ENCODE results near the gene CNTN1.
"Not testable (repeated sequence)": the region's sequence is repeated elsewhere in the genome, so short reads cannot be mapped to it uniquely, and the experiment has no call there.

Gene CNTN1

DNA sequence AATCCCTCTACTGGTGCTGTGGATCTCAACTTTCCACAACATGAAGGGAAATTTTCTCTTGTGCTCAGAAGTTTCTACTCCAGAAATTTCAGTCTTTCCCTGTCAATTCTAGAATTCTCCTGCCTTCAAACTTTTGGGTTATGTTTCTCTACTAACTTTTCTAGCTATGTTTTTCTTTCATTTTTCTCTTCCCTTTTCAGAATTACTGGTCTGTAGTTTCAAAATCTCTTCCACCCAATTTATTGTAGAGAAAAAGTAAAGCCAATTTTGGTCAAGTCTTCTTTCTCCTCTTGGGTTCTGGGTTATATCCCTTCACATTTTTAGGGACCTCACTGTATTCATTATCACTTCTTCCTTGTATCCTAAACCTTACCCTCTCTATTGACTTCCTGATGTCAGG lies 18.9 kb downstream of the CNTN1 start:
- no peak for DNase-seq

DNA sequence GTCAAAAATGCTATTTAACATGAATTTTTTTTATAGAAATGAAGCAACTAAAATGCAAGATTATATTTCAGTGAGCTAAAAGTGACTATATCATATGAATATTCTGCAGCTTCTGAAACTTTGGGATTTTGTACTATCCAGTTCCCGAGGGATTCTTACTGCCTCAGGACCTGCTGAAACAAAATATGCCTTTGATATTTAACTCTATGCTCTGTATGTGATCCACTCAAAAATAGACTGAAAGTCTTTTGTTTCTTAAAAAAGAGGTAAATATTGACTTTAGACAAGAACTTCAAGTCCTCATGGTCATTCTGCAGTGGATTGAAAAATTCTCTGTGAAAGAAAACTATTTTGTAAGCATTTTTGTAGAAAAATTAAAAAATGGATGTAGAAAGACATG lies 22.4 kb downstream of the CNTN1 start:
- no peak for DNase-seq

DNA sequence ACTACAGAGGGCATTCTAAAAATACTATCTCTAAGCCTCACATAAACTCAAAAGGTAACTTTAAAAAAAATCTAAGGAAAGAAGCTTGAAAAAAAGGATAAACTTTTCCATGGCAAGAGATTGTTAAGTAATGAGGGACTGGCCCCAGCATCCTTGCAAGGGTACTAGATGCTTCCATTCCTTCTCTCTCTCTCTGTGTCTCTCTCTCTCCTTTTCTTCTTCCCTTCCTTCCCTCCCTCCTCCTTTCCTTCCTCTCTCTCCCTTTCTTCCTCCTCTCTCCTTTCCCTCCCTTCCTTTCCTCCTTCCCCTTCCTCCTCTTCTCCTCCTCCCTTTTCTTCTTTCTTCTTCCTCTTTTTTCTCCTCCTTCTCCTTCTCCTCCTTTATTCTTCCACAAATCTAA lies 23.8 kb downstream of the CNTN1 start:
- no peak for DNase-seq

DNA sequence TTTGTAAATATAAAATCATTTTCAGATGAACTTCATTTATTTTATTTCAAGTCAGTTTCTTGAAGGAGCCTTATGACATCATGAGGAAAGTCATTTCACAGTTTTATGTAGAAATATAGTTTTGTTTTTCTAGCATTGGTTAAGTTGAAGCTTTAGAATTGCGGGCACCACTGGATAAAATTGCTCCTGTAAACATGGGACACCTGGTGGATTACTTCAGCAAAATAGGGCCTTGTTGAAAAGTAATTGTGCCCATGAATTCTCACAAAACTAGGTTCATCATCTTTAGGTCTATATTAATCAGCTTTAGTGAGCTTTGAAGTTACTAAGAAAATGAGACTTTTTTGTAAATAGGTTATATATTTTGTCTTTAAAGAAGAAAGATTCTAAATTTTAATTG lies 25.3 kb downstream of the CNTN1 start:
- DNase-seq = peak in 1 of 2 experiments; percentile 9

DNA sequence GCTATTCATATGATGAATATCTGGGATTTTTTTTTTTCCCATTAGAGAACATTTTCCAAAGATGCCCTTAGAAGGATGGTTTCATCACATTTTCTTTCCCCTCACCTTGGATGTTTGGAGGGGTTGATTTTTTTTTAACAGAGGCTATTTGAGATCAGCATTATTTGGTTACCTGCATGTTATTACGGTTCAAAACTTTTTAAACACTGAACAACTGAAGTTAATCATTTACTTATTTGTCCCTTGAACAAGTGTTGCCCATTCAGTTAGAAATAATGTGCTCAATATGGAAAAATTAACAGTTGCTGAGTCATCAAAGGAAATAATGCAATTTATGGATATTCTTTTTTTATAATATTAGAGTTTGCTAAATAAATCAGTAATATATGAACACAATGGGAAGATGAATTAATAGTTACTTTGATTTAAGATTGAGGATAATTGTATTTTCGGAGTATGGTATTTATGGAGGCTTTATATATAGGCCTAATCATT lies 26.7 kb downstream of the CNTN1 start:
- DNase-seq = no peak

DNA sequence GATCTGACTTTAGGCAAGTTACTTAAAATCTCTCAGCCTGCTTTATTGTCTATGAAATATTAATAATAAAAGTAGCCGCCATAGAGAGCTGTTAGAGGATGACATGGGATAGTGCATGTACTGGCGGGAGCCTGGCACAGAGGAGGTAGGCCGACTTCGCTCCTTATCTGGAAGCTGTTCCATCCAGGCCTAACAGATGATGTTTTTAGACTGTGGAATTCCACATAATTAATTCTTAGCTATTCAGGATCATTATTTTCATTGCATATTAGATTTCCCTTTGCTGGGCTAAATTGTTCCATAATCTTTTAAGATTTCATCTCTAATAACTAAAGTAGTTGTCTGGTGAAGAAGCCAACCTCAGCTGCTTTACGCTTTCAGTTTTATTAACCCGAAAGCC lies 30.8 kb downstream of the CNTN1 start:
- DNase-seq = no peak

DNA sequence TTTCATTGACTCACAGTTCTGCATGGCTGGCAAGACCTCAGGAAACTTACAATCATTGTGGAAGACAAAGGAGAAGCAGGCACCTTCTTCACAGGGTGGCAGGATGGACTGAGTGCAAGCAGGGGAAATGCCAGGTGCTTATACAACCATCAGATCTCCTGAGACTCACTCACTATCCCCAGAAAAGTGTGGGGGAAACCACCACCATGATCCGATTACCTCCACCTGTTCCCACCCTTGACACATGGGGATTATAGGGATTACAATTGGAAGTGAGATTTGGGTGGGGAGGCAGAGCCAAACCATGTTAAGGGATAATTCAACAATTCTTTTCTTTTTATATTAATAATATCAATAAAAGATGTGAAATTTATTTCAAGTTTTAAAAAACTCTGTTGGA lies 34.1 kb downstream of the CNTN1 start:
- no peak for DNase-seq

DNA sequence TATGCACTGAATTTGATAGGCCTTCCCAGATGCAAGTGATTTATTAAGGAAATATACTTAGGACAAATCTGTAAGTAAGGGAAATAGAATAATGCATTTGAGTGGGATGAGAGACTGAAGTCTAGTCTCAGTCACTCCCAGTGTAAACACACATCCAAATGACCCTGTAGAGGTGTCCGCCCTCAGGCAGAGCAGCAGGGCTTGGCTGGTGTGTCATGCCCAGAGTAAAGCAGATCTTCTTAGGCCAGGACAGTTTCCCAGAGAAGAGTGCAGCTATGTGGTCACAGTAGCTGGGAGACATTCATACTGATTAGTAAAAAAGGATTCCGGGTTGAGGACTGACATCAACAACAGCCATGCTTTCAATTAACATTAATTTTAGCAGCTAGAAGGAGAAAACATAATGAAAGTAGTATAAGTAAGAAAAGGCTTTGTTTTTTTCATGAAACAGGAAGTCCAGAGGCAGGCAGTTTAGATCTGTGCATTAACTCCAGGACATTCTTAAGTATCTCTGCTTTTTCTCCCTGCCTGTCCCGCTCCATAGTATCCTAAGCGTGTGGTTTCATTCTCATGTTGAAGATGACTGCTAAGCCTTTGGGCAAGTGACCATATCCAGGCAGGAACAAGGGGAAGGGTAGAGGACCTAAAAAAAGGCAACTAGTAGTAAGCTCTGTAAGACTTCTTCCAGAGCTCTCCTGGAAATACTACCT lies 35.7 kb downstream of the CNTN1 start:
- peak in 1 of 2 experiments; percentile 17 for DNase-seq

DNA sequence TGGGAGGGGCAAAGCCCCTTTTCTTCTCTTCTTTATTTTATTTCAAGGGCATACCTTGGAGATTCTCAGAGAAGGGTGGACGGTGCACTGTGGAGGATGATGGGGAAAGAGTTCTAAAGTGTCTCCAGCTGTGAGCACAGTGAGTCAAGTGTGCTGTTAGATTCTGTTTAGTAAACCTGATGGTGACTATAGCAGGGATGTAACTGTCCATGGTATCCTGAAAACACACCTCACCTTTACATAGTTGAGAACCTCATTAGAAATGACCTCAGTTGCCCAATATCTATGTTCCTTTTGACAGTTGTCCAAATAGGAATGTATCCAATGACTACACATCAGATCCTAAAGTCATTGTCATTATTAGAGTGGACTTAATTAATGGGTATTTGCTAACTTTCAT lies 38.0 kb downstream of the CNTN1 start:
- DNase-seq = no peak

DNA sequence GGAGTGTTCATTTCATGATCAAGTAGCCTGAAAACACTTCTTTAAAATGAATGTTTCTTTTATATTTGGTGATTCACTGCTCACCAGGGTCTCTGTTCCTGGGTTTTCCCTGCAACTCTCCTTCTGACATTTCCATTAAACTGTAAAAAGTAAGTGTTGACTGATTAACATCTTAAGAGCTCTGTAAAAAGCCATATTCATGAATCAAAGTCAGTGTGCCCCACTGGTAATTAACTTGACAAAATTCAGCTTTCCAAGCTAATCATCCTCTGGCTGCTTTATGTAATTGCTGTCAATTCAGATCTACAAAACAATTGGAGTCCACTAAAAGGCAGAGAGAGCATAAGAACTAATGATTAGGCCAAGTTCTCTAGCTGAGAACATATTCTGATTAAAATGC lies 41.6 kb downstream of the CNTN1 start:
- DNase-seq = peak in 1 of 2 experiments; percentile 72

DNA sequence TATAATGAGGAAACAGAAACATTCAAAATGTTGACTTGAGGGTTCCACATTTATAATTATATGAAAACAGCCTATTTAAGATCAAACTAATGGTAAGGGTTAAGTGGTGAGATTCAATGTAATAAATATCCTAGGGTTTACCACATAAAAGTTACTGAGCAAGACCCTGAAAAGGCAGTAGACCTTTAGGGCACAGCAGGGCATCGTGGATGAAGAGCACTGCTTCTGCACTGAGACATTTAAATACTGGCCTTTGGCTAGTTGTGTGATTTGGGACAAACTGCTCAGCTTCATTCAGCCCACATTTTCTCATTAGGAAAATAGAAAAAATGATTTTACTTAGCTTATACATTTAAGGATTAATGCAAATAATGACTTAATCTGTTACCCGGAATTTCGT lies 42.0 kb downstream of the CNTN1 start:
- no peak for DNase-seq

DNA sequence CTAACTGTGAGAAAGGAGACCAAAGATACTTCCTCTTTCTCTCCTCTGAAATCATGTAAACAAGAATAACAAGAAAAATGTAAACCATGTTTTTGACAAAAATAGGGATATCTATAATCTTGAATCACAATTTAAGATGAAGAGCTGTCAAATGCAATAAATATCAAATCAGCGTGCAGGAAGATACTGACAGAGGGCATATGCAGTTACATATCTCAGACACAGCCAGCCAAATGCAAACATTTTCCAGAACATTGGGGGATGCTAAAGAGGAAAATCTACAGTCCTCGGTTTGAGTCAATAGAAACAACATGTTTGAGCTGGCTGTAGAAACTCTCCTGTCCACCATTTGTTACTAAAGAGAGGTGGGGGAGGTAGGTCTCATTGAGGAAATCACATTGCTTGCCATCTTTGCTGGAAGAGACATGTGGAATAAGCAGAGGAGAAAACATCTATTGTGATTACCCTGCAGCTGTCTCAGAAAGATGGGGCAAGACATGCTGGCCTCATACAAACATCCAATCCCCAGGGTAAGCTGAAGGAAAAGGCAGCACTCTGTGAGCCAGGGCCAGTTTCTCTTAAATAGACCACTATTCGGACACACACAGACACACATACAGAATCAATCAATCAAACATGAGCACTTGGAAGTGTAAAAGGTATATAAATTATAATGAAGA lies 43.5 kb downstream of the CNTN1 start:
- no peak for DNase-seq

DNA sequence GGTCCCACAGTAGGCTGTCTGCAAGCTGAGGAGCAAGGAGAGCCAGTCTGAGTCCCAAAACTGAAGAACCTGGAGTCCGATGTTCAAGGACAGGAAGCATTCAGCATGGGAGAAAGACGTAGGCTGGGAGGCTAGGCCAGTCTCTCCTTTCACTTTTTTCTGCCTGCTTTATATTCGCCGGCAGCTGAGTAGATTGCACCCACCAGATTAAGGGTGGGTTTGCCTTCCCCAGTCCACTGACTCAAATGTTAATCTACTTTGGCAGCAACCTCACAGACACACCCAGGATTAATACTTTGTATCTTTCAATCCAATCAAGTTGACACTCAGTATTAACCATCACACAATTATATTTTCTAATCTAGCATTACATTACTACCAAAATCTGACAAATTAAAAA lies 45.2 kb downstream of the CNTN1 start:
- DNase-seq = not testable (repeated sequence)

DNA sequence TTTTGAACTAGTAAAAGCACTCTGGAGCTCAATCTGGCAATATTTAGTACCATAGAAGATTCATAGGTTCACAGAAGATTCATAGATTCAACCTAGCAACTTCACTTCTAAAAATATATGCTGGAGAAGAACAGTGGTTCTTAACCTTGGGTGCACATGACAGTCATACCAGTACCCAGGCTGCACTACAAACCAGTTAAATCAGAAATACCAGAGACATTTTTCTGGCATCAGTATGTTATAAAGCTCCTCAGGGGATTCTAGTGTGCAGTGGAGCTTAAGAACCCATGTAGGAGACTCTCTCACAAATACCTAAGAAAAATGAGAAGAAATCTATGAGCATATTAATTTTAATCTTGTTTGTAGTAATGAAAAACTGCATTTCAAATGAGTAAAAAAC lies 46.6 kb downstream of the CNTN1 start:
- no peak for DNase-seq

DNA sequence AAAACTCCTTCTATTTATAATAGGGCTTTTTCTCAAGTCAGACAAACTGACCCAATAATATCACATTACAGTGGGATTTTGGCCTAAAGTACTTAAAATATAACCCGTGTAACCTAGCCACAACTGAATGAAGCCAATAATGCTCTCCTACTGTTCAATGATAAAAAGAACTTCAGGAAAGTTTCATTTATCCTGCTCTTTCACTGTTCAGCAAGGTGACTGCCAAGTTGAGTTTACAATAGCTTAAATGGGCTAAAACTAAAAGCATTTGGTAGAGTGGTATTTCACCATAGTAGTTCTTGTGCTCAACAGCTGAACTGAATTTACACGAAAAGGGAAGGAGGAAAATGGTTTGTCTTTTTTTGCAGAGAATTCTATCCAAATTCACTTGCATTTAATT lies 49.8 kb downstream of the CNTN1 start:
- no peak for DNase-seq

DNA sequence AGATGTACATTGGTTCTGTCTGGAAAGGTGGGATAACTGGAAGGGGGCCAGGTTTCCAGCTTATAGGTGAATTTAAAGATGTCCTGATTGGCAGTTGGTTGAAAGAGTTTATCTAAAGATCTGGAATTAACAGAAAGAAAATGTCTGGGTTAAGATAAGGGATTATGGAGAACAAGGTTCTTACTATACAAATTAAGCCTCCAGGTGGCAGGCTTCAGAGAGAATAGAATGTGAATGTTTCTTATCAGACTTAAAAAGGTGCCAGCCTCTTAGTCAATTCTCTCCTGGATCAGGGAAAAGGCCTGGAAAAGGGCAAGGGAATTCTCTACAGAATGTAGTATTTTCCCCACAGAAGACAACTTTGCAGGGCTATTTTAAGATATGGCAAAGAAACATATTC lies 53.1 kb downstream of the CNTN1 start:
- no peak for DNase-seq

DNA sequence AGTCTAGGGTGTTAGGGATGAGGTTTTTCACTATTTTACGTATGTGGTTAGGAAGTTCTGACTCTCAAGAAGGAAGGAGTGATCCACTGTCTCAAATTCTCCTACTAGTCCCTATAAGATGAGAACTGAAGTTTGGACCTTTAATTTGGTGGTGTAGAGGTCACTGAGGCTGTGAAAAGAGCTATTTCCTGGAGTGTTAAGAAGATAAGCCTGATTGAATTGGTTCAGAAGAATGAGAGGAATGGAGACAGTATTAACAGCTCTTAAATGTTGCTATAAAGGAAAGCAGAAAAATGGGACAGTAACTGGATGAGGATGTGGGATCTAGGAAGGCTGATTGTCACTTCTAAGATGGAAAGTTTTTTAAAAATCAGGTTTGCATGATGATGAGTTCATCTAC lies 57.6 kb downstream of the CNTN1 start:
- DNase-seq = no peak

DNA sequence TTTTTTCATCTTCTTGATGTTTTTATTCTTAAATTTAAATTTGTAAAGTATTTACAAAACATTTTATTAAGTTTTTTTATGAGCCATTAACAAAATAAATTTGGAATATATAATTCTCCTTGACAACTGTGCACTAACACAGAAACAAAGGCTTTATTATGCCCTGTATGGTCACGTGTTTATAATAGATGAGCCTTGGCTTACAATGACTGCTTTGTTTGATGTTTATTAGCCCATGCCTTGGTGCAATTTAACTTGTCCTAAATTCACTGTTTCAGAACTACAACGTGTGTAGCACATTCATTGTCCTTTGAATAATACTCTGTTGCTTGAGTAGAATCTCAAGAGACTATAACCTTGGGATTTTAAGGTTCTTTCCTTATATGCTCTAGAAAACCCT lies 59.8 kb downstream of the CNTN1 start:
- no peak for DNase-seq

DNA sequence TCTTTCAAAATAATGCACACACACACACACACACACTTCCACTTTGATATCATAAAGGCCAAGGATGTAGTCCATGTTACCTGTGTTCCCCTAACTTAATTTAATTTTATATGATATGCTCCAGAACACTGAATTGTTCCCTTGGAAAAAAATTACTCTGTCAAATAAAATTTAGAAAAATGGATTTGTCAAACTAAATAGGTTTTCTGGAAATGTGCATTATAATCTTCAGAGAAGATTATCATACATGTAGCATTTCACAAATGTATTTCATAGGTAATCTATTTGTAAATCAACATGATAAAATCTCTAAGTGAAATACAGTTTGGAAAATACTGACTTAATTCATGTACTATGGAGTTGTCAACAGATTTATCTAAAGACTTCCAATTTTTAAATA lies 68.6 kb downstream of the CNTN1 start:
- DNase-seq = no peak

DNA sequence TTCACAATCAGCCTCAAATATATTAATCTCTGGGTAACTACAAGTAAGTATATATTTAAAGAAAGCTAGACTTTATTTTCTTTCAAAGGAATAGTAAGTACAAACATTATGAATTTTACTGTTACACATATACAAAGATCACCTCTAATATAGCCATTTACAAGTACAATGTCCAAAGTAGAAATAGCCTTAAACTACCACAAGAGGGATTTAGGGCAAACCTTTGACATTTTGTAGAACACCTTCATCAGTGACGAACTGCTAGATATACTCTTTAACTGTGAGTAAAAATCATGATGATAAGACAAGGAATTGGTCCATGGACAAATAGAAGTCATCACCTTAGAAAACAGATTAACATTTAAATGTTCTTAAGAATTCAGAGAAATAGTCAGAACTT lies 69.8 kb downstream of the CNTN1 start:
- no peak for DNase-seq

DNA sequence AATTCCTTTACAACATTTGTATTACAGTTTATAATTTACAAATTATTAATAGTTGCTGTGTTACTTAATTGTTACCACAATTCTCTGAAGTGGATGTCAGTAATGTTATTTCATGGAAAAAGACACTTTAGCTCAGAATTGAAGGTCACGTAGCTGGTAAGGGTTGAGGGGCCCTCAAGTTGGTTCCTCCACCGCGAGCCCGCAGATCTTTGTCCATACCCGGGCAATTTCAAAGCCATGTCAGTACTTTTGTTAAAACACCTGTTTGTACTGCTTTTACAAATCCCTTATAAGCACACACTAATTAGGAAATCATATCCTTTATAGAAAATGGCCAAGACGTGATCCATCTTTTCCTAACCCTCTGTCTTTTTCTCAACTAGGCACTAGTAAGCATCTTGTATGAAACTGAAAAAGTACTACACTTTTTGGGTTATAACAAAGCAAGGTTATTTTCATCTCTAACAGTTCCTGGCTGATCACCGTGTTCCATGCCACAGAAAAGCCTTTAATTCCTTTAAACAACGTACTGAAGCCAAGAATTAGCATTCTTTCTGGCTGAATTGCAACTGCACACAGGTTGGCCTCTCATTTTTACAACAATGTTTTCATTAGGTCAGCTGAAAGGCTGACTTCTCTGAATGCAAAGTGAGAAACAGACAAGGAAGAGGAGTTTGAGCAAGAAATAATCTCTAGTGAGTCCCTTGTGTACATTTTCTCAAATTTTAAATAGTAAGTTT lies 76.1 kb downstream of the CNTN1 start:
- DNase-seq = no peak

DNA sequence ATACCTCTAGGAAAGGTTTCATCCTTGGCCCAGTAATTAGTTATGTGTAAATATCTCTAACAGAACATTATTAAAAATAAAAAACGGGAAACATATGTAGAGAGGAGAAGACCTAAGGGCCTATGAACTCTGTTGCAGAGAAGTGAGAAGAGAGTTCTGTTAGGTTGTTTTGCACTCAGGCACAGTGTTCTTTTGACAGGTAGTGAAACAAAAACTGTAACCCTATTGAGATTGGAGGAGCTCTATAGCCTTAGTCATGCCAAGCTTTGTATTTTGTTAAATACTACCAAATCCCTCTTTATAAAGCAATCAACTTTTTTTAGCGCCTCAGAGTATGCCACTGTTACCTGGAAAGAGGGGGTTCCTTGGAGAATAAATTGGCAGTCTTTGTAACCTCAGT lies 77.6 kb downstream of the CNTN1 start:
- no peak for DNase-seq

DNA sequence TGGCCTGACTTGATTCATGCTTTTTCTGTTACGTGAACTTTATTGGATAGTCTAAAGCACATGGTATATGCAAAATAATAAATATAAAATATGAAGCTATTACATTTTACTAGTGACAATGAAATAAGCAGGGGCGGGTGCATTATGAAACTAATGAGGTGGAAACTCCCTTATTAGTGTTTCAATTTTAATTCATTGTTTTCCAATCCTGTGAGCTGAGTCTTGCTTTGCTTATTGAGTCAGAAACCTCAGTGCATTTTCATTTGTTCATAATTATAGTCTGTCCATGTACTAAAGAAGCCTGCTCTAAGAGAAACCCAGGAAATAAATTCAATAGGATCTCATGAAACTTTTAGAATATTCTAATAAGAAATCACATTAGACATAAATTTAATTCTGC lies 78.5 kb downstream of the CNTN1 start:
- no peak for DNase-seq

DNA sequence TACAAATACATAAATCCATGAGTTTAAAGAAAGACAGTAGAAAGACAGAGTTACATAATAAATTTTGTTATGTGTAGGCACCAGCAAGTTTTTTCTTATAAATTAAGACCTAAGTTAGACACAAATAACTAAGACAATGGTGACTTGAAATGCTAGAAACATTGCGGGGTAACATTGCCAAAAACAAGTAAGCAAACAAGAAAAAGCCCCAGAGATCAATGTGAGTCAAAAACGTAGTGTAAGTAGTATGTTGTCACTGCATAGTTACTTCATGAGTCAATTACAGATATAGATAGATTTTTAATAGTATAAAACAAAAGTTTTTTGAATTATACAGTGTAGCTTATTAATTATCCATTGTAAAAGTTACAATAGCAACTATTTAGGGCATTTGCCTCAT lies 83.4 kb downstream of the CNTN1 start:
- DNase-seq = no peak

All from NCI-H2081 (cell line).